Fibroblast of lung (primary cell): ENCODE measurements around the gene MTHFD2L. TPM values are rescaled to one million over a fixed set of nuclear protein-coding genes. Genes with fewer than 3 reads are reported as not detected.

Source experiments
- DNase-seq, 2 donors: peaks; one replicate each; pipeline versions ENCODE4 v3.0.0 to v3.0.0-alpha.2; 2010; ENCODE audit warnings: low read depth in 2 of 2
- H2AFZ ChIP-seq: 2 replicates; pipeline ENCODE4 v1.5.1; 2012; ENCODE audit warnings: low read length, control low read depth, inconsistent platforms
- H3K27ac ChIP-seq: 2 replicates; pipeline ENCODE4 v1.5.1; 2011; ENCODE audit warnings: low read length, control low read depth; ENCODE audit not compliant: insufficient read depth
- H3K27me3 ChIP-seq: 2 replicates; pipeline ENCODE4 v1.5.1; 2011; ENCODE audit warnings: mild to moderate bottlenecking, low read length; ENCODE audit not compliant: control insufficient read depth, insufficient read depth
- H3K36me3 ChIP-seq: 2 replicates; pipeline ENCODE4 v1.5.1; 2011; ENCODE audit warnings: low read length; ENCODE audit not compliant: control insufficient read depth, insufficient read depth
- H3K4me1 ChIP-seq: 2 replicates; pipeline ENCODE4 v1.5.1; 2011; ENCODE audit warnings: low read length; ENCODE audit not compliant: control insufficient read depth, insufficient read depth; ENCODE audit errors: extremely low read depth
- H3K4me2 ChIP-seq: 2 replicates; pipeline ENCODE4 v1.5.1; 2011; ENCODE audit warnings: low read length, control low read depth; ENCODE audit not compliant: insufficient read depth; ENCODE audit errors: extremely low read depth
- H3K4me3 ChIP-seq, 4 experiments: fragments of 200-600 bp in 1 of 4; sonication (generic) in 1 of 4; replicated peaks in 1 of 4; 2 replicates each; pipeline ENCODE4 v1.5.1; 2011 to 2016; ENCODE audit warnings: low read length in 4 of 4, low read depth in 3 of 4, mild to moderate bottlenecking in 3 of 4, control low read depth in 2 of 4, inconsistent platforms in 1 of 4, mixed read lengths in 1 of 4; ENCODE audit not compliant: insufficient read depth in 1 of 4; ENCODE audit errors: control extremely low read depth in 1 of 4
- H3K79me2 ChIP-seq: 2 replicates; pipeline ENCODE4 v1.5.1; 2012; ENCODE audit warnings: mild to moderate bottlenecking, low read length, inconsistent platforms; ENCODE audit not compliant: control insufficient read depth, insufficient read depth
- H3K9ac ChIP-seq: 2 replicates; pipeline ENCODE4 v1.5.1; 2011; ENCODE audit warnings: mild to moderate bottlenecking, low read length, control low read depth; ENCODE audit not compliant: insufficient read depth
- H3K9me3 ChIP-seq: 2 replicates; pipeline ENCODE4 v1.5.1; 2012; ENCODE audit warnings: low read depth, low read length; ENCODE audit not compliant: control insufficient read depth, insufficient read depth
- H4K20me1 ChIP-seq: 2 replicates; pipeline ENCODE4 v1.5.1; 2011; ENCODE audit warnings: low read length; ENCODE audit not compliant: control insufficient read depth, insufficient read depth; ENCODE audit errors: extremely low read depth
- CTCF ChIP-seq, 2 donors: IDR thresholded peaks in 1 of 2; conservative IDR thresholded peaks in 1 of 2; 1 replicate in 1 of 2; 2 replicates in 1 of 2; pipeline ENCODE4 v1.5.1; 2011 to 2012; ENCODE audit warnings: low read length in 2 of 2, control low read depth in 1 of 2, inconsistent platforms in 1 of 2, low read depth in 1 of 2, mild to moderate bottlenecking in 1 of 2
- EZH2 ChIP-seq: IDR thresholded peaks from 2 replicates; pipeline ENCODE4 v1.5.1; 2012; ENCODE audit warnings: low read length, control low read depth, mild to moderate bottlenecking; ENCODE audit errors: missing control alignments
- polyA plus RNA-seq, 2 donors: library from polyadenylated mRNA; depleted of rRNA in 1 of 2; stranded (reverse) in 1 of 2; unstranded in 1 of 2; fragments of >200 nt; gene quantifications; 2 replicates each; pipeline ENCODE4 v1.2.1, GENCODE V29; 2011 to 2012; ENCODE audit warnings: missing spikeins in 1 of 2
- total RNA-seq: library from RNA; depleted of rRNA; stranded (reverse); fragments of >200 nt; gene quantifications from 2 replicates; pipeline ENCODE4 v1.2.1, GENCODE V29; 2014

The MTHFD2L gene
- total and polyA plus RNA-seq, 2 donors (not counting 1 experiment from before 2014, with no cell fraction given), result 4.4 to 13.0 TPM

DNA sequence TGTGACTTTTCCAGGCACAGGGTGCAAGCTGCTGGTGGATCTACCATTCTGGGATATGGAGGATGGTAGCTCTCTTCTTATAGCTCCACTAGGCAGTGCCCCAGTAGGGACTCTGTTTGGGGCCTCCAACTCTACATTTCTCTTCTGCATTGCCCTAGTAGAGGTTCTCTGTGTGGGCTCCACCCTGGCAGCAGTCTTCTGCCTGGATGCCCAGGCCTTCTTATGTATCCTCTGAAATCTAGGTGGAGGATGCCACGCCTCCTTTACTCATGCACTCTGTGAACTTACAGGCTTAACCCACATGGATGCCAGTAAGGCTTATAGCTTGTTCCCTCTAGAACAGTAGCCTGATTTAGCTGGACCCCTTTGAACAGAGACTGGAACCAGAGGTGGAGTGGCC, 186.1 kb downstream of the MTHFD2L start:
- no peaks in the 10 kb centered on the region for H4K20me1 ChIP-seq
- DNase-seq, result no peak
- H3K9me3 ChIP-seq, result no peaks in the 10 kb centered on the region
- no peaks in the 10 kb centered on the region for H3K79me2 ChIP-seq
- H3K27ac ChIP-seq, result no peak overlapping the region
- H3K4me3 ChIP-seq, result no peak overlapping the region
- no peak overlapping the region for H2AFZ ChIP-seq
- no peaks in the 10 kb centered on the region for H3K4me1 ChIP-seq
- no peaks in the 10 kb centered on the region for H3K27me3 ChIP-seq
- TF ChIP-seq CTCF (conservative IDR thresholded peaks at IDR 0.05 in 1 of 2, IDR thresholded peaks at IDR 0.05 in 1 of 2; ENCODE audit: low read depth in 1 of 2, low read length in 2 of 2) (no peak), EZH2 (no peak)
- H3K36me3 ChIP-seq, result no peaks in the 10 kb centered on the region
- H3K9ac ChIP-seq, result no peak overlapping the region
- no peak overlapping the region for H3K4me2 ChIP-seq

Other genes starting within 250 kb of the MTHFD2L start
- gene PF4, start 176.1 kb upstream of the MTHFD2L start, total RNA-seq, result not detected in 2 replicates
- gene PF4, start 176.1 kb upstream of the MTHFD2L start, polyA plus RNA-seq, result not detected in 2 replicates
- not detected in 2 replicates for gene PPBP, start 169.9 kb upstream of the MTHFD2L start, total RNA-seq
- gene PPBP, start 169.9 kb upstream of the MTHFD2L start, polyA plus RNA-seq, result not detected in 2 replicates
- gene CXCL5, start 159.4 kb upstream of the MTHFD2L start, total RNA-seq, result 0.66 and 0.77 TPM in 2 replicates
- 0.24 and 0.58 TPM in 2 replicates for gene CXCL5, start 159.4 kb upstream of the MTHFD2L start, polyA plus RNA-seq
- 1.3 and 2.5 TPM in 2 replicates for gene CXCL3, start 119.4 kb upstream of the MTHFD2L start, total RNA-seq
- gene CXCL3, start 119.4 kb upstream of the MTHFD2L start, polyA plus RNA-seq, result 0.51 and 1.9 TPM in 2 replicates
- gene CXCL2, start 58.9 kb upstream of the MTHFD2L start, total RNA-seq, result 2.8 and 4.4 TPM in 2 replicates
- gene CXCL2, start 58.9 kb upstream of the MTHFD2L start, polyA plus RNA-seq, result 0.25 and 2.1 TPM in 2 replicates
- 0.26 TPM in 1 of 2 replicates, not detected in the other for gene EPGN, start 150.4 kb downstream of the MTHFD2L start, total RNA-seq
- gene EPGN, start 150.4 kb downstream of the MTHFD2L start, polyA plus RNA-seq, result 0.70 and 0.77 TPM in 2 replicates
- 2.8 and 9.9 TPM in 2 replicates for gene EREG, start 207.0 kb downstream of the MTHFD2L start, total RNA-seq
- gene EREG, start 207.0 kb downstream of the MTHFD2L start, polyA plus RNA-seq, result 0.41 and 2.0 TPM in 2 replicates